Measurements from ENCODE around the gene PDE4A. TPM values are rescaled to one million over a fixed set of nuclear protein-coding genes. Genes with fewer than 3 reads are reported as not detected.

Gene PDE4A
- total and polyA plus RNA-seq, 4 donors = 0.90 to 2.3 (median 1.3) TPM

DNA sequence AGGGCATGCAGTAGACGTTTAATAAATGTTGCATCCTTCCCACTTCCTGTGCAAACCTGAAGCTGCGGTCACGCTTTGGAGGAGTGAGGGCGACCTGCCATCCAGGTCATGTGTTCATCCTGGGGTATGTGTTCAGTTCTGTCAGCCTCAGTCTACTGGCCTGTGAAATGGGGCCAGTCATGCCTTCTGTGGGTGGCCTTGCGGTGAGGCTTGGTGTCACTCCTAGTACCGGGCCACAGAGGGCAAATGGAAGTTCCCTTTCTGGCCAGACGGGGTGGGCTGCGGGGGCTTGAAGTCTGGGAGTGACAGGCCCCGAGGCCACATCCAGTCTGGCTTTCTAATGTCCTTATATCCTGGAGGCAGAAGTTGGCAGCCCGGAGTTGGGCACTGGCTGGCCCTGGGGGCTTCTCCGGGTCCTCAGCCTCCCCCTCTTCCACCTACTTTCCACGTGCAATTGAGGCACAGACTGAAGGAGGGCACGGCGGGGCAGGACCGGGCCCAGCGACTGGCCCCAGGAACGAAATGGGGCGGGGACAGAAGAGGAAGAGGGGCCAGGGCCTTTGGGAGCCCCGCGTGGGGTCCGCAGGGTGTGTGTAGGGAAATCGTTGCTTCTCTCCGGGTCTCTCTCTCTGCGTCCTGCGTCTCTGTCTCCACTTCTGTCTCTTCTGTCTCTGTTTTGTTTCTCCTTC is 11.1 kb downstream of the PDE4A start:
- H3K27ac ChIP-seq (ENCODE audit: low read depth in 1 of 2, low read length in 2 of 2) = peak overlapping the region; percentile 9 to 15
- peaks cover 0 to 5% (median 2%) of the 10 kb centered on the region in 4 donors for H3K27me3 ChIP-seq (ENCODE audit: control insufficient read depth in 4 of 4, insufficient read depth in 4 of 4, low read length in 3 of 4)

GRCh38 chr19:10431943-10432735 is 11.8 kb downstream of the PDE4A start:
- Histone ChIP-seq H3K27me3 (ENCODE audit: control insufficient read depth in 4 of 4, insufficient read depth in 4 of 4, low read length in 3 of 4) (peaks cover 0 to 5% (median 2%) of the 10 kb centered on the region in 4 donors), H3K9ac (ENCODE audit: low read depth in 1 of 2, low read length in 2 of 2) (no peak overlapping the region), H3K4me1 (ENCODE audit: control insufficient read depth in 4 of 4, insufficient read depth in 4 of 4, low read length in 3 of 4) (peaks cover 3 to 13% (median 8%) of the 10 kb centered on the region in 4 donors), H3K9me3 (ENCODE audit: control insufficient read depth in 4 of 4, low read length in 3 of 4) (no peaks in the 10 kb centered on the region), H3K27ac (ENCODE audit: low read depth in 1 of 2, low read length in 2 of 2) (peak overlapping the region in 1 of 2 donors; percentile 9), H3K4me3 (ENCODE audit: low read depth in 1 of 3, low read length in 3 of 3) (peak overlapping the region in 2 of 3 donors; percentile 6 to 50), H3K36me3 (ENCODE audit: control insufficient read depth in 4 of 4, insufficient read depth in 3 of 4, low read depth in 1 of 4, low read length in 3 of 4) (no peaks in the 10 kb centered on the region)
- TF ChIP-seq NR2F2 (IDR thresholded peaks at IDR 0.05) = no peak
- TF ChIP-seq CTCF (IDR thresholded peaks at IDR 0.05; ENCODE audit: low read depth, low read length, missing input control) = no peak
- TF ChIP-seq HNF4A (conservative IDR thresholded peaks at IDR 0.05) = no peak
- no peak for TF ChIP-seq FOXA1 (IDR thresholded peaks at IDR 0.05)
- TF ChIP-seq EGR1 (IDR thresholded peaks at IDR 0.05; ENCODE audit: low read depth in 2 of 2) = no peak
- no peak for DNase-seq (ENCODE audit: low spot score)
- WGBS = 12% methylated on average over 64 of the region's 64 CpGs

More for the DNA sequence above, 11.1 kb downstream of the PDE4A start:
- TF ChIP-seq RXRA (IDR thresholded peaks at IDR 0.05) (no peak), NR2F2 (IDR thresholded peaks at IDR 0.05) (no peak), EGR1 (IDR thresholded peaks at IDR 0.05; ENCODE audit: low read depth in 2 of 2) (no peak), TAF1 (conservative IDR thresholded peaks at IDR 0.05) (no peak), SP1 (IDR thresholded peaks at IDR 0.05) (no peak), CTCF (IDR thresholded peaks at IDR 0.05; ENCODE audit: low read depth, low read length, missing input control) (peak; percentile 6)
- TF ChIP-seq, protein P1, sequence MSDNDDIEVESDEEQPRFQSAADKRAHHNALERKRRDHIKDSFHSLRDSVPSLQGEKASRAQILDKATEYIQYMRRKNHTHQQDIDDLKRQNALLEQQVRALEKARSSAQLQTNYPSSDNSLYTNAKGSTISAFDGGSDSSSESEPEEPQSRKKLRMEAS (IDR thresholded peaks at IDR 0.05) = no peak
- 17% methylated on average over 25 of the region's 25 CpGs for WGBS
- no peaks in the 10 kb centered on the region for H3K36me3 ChIP-seq (ENCODE audit: control insufficient read depth in 4 of 4, insufficient read depth in 3 of 4, low read depth in 1 of 4, low read length in 3 of 4)
- no peak overlapping the region for H3K9ac ChIP-seq (ENCODE audit: low read depth in 1 of 2, low read length in 2 of 2)
- H3K4me3 ChIP-seq (ENCODE audit: low read depth in 1 of 3, low read length in 3 of 3) = peak overlapping the region; percentile 2 to 50 (median 49)
- H3K9me3 ChIP-seq (ENCODE audit: control insufficient read depth in 4 of 4, low read length in 3 of 4) = no peaks in the 10 kb centered on the region
- H3K4me1 ChIP-seq (ENCODE audit: control insufficient read depth in 4 of 4, insufficient read depth in 4 of 4, low read length in 3 of 4) = peaks cover 3 to 13% (median 8%) of the 10 kb centered on the region in 4 donors
- DNase-seq (ENCODE audit: low spot score) = no peak

GRCh38 chr19:10432736-10433130 is 12.4 kb downstream of the PDE4A start:
- H3K36me3 ChIP-seq (ENCODE audit: control insufficient read depth in 4 of 4, insufficient read depth in 3 of 4, low read depth in 1 of 4, low read length in 3 of 4) = no peaks in the 10 kb centered on the region
- no peak overlapping the region for H3K4me3 ChIP-seq (ENCODE audit: low read depth in 1 of 3, low read length in 3 of 3)
- peaks cover 3 to 13% (median 8%) of the 10 kb centered on the region in 4 donors for H3K4me1 ChIP-seq (ENCODE audit: control insufficient read depth in 4 of 4, insufficient read depth in 4 of 4, low read length in 3 of 4)
- peaks cover 0 to 5% (median 2%) of the 10 kb centered on the region in 4 donors for H3K27me3 ChIP-seq (ENCODE audit: control insufficient read depth in 4 of 4, insufficient read depth in 4 of 4, low read length in 3 of 4)
- H3K9me3 ChIP-seq (ENCODE audit: control insufficient read depth in 4 of 4, low read length in 3 of 4) = no peaks in the 10 kb centered on the region
- TF ChIP-seq, protein P2, sequence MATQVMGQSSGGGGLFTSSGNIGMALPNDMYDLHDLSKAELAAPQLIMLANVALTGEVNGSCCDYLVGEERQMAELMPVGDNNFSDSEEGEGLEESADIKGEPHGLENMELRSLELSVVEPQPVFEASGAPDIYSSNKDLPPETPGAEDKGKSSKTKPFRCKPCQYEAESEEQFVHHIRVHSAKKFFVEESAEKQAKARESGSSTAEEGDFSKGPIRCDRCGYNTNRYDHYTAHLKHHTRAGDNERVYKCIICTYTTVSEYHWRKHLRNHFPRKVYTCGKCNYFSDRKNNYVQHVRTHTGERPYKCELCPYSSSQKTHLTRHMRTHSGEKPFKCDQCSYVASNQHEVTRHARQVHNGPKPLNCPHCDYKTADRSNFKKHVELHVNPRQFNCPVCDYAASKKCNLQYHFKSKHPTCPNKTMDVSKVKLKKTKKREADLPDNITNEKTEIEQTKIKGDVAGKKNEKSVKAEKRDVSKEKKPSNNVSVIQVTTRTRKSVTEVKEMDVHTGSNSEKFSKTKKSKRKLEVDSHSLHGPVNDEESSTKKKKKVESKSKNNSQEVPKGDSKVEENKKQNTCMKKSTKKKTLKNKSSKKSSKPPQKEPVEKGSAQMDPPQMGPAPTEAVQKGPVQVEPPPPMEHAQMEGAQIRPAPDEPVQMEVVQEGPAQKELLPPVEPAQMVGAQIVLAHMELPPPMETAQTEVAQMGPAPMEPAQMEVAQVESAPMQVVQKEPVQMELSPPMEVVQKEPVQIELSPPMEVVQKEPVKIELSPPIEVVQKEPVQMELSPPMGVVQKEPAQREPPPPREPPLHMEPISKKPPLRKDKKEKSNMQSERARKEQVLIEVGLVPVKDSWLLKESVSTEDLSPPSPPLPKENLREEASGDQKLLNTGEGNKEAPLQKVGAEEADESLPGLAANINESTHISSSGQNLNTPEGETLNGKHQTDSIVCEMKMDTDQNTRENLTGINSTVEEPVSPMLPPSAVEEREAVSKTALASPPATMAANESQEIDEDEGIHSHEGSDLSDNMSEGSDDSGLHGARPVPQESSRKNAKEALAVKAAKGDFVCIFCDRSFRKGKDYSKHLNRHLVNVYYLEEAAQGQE (IDR thresholded peaks at IDR 0.05) = no peak
- no peak for TF ChIP-seq YY1 (IDR thresholded peaks at IDR 0.05)
- no peak for TF ChIP-seq NR2F2 (IDR thresholded peaks at IDR 0.05)
- TF ChIP-seq SP1 (IDR thresholded peaks at IDR 0.05) = no peak
- TF ChIP-seq HNF4G (IDR thresholded peaks at IDR 0.05) = no peak
- TF ChIP-seq, protein P1 (IDR thresholded peaks at IDR 0.05) = no peak
- no peak for TF ChIP-seq GABPA (IDR thresholded peaks at IDR 0.05 in 1 of 2, conservative IDR thresholded peaks at IDR 0.05 in 1 of 2)
- H3K27ac ChIP-seq (ENCODE audit: low read depth in 1 of 2, low read length in 2 of 2) = no peak overlapping the region
- no peak for DNase-seq (ENCODE audit: low spot score)
- H3K9ac ChIP-seq (ENCODE audit: low read depth in 1 of 2, low read length in 2 of 2) = no peak overlapping the region
- WGBS = 56% methylated on average over 2 of the region's 2 CpGs
